Stimulated activated CD4-positive, alpha-beta T cell treated with anti-CD3 and anti-CD28 coated beads, Interleukin-1b, Interleukin-23, amount 100 ng/mL, for 4 hours (primary cell): Measurements from ENCODE around the gene TBL1X.

Experiments used
- DNase-seq, 2 donors: peaks; one replicate each; pipeline ENCODE4 v3.0.0-alpha.2; 2020; ENCODE audit warnings: low read depth in 2 of 2

The TBL1X gene

DNA sequence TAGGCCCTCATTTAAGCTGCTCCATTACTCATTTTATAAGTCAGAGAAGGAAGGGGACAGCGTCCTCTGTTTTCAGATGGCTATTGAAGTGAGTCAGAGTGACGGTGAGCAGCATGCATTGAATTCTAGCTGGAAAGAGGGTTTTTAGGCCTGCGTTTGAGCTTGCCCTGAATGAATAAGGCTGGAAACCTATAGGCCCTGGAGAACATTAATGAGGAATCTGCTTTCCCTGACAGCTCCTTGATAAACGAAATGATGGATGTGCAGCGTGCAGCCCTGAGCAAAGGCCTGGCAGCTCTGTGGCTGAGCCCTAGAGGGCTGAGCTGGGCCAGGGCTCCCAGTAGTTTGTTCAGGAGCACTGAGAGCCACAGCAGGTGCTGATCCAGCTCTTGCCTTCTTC is 33.4 kb downstream of the TBL1X start:
- no peak for DNase-seq

DNA sequence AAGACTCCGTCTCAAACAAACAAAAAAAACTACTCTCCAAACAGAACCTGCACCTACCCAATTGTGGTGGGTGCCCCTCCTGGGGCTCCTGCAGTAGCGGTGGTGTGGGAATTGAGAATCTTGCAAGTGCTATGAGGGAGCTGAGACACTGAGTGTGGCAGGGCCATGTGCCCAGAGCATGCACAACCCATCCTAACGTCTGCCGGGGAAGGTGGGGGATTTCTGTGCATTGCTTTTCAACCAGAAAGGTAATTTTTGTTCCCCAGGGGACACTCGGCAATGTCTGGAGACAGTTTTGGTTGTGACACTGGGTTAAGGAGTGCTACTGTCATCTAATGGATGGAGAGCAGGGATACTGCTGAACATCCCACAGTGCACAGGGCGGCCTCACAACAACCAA is 35.7 kb downstream of the TBL1X start:
- DNase-seq: no peak

DNA sequence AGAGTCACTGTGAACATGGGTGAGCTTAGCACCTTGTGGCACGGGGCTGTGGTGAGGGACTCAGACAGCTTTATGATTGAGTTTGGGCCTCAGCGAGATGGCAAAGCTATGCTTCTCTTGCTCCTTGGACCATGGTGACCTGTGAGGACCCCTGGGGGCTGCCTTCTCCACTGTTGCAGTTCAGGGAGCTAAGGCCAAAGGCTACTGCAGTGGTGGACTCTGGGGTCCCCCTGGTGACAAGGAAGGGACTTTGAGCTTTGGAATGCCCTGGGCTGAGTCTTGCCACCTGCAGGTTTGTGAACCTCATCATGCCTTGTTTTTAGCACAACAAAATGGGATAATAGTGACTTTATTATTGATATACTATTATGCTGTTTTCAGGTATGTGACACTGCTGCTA is 36.5 kb downstream of the TBL1X start:
- no peak for DNase-seq

- no peak for DNase-seq
Observed at GRCh38 chrX:9503261-9503660, 38.4 kb downstream of the TBL1X start.

DNA sequence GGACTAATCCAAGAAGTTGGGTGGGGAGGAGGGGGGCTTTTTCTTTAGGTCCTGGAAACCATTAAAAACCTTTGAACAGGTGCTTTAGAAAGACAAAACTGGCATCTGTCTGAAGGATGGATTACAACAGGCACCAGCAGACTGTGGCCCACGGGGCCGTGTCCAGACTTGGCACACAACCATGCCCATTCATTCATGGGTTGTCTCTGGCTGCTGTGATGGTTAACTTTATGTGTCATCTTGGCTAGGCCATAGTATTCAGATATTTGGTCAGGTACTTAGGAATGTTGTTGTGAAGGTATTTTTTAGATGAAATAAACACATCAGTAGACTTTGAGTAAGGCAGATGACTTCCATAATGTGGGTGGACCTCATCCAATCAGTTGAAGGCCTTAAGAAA is 45.5 kb downstream of the TBL1X start:
- DNase-seq: no peak

- no peak for DNase-seq
Observed at GRCh38 chrX:9510980-9511379, 46.1 kb downstream of the TBL1X start.

DNA sequence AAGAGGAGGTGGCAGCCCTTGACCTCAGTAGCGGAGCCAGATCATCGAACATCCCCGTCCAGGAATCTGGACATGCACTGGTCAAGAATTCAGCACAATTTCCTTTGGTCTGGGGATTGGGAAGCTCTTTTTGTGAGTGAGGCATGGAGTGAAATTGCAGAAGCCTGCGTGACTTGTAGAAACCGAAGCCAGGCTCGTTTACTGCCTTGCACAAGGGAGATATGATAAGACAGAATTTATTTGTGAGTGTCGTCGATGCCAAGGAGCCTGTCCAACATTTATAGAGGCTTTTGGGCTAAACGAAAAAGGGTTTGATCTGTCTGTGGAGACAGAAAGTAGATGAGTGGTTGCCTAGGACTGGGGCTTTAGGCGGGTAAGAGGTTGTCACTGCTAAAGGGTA is 50.6 kb downstream of the TBL1X start:
- no peak for DNase-seq

GRCh38 chrX:9515973-9516538 is 51.2 kb downstream of the TBL1X start:
- DNase-seq: no peak

GRCh38 chrX:9516635-9517034 is 51.8 kb downstream of the TBL1X start:
- no peak for DNase-seq

DNA sequence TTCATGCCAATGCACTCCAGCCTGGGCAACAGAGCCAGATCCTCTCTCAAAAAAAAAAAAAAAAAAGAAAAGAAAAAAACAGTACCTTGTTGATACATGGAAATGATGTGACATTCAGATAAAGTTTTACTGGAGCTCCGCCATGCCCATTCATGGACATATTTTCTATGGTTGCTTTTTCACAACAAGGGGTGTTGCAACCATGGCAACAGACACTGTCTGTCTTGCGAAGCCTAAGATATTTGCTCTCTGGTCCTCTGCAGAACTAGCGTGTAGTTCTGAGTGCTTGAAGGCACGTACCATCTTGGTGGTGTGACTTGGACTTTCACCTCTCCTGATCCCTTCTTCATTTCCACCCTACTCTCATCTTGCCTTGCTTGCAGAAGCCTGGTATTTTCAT is 53.2 kb downstream of the TBL1X start:
- DNase-seq: no peak

GRCh38 chrX:9518889-9519288 is 54.0 kb downstream of the TBL1X start:
- no peak for DNase-seq

GRCh38 chrX:9519546-9520216 is 54.8 kb downstream of the TBL1X start:
- no peak for DNase-seq

DNA sequence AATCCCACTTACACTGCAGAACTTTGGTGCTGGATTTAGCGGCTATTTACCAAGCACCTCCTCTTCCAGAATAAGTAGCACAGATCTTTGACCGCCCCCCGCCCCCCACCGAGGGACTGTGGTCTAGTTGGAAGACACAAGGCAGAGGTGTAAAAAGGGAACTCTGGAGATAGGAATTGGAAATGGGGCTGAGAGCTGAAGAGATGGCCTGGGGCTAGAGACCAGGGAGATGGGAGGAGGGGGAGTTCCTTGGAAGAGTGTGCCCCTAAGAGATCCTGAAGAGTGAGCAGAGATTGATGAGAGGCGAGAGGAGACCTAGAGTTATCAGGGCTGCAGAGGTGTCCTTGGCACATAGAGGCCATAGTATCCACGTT is 55.3 kb downstream of the TBL1X start:
- no peak for DNase-seq

GRCh38 chrX:9522378-9523155 is 57.7 kb downstream of the TBL1X start:
- DNase-seq: no peak

GRCh38 chrX:9525511-9526248 is 60.8 kb downstream of the TBL1X start:
- DNase-seq: no peak

DNA sequence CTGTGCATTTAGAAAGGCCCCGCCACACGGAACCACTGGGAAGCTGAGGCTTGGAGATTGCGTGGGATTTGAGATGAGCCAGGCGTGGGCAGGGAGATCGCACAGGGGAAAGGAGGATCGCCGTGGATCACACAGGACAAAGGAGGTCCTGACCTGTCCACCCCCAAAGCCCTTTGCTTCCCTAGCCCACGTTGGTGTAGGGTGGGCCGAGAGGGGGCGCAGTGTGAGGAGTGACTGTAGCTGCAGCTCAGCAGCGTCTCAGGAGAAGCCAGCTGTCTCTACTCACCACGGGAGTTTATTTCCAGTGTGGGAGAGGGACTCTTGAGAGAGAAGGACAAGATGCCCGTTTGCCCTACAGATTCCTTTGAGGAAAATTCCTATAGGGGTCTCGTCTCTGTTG is 62.1 kb downstream of the TBL1X start:
- no peak for DNase-seq

GRCh38 chrX:9528498-9528897 is 63.6 kb downstream of the TBL1X start:
- DNase-seq: no peak

- no peak for DNase-seq
Observed at GRCh38 chrX:9529223-9529622, 64.4 kb downstream of the TBL1X start.

DNA sequence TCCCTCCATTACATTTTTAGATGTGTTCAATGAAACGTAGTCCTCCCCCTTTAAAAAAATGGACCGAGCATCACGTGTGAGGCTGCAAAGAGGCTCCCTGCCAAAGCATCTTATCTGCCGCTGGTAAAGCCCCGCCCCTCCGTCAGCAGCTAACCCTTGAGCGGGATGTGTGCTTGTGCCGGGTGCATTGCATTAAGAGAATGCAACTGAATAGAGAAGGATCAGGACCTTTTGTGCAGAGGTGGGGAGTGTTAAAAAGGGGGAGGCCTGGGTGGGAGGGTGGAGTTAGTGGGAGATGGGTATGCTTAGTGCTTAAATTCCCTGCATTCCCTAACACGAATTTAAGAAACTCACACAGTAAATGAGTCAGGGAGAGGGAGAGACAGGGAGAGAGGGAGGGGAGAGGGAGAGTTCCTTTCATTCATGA is 66.0 kb downstream of the TBL1X start:
- DNase-seq: peak; percentile 8 to 28

DNA sequence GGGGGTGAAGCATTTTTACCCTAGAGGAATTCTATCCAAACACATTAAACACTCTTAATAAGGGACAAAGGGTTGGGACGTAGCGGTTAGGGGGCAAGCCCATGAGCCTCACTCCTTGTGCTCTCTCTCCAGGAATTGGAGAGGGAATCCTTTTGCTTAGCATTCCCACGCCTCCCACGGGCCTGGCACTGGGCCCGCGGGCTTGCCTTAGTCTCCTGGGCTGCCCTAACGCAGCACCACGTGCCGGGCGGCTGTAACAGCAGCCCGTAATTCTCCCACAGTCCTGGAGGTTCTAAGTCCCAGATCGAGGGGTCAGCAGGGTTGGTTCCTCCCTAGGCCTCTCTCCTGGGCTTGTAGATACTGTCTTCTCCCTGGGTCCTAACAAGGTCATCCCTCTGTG is 67.5 kb downstream of the TBL1X start:
- no peak for DNase-seq

DNA sequence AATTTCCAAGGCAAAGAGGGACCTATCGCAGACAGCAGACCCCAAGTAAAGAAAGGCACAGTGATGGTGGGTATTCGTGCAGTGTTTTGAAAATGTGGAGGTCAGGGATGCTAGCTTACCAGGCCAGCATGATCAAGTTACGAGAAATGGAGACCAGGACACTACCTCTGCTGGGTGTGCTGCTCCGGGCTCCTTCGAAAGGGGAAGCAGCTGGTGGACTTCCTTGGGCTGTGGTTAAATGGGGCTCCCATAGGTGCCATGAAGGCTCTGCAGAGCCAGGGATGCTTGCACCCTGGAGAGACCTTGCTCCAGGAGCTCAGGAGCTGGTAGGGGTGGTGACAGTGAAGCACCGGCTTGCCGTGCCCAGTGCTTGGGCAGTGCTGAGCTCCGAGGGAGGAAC is 68.8 kb downstream of the TBL1X start:
- no peak for DNase-seq

DNA sequence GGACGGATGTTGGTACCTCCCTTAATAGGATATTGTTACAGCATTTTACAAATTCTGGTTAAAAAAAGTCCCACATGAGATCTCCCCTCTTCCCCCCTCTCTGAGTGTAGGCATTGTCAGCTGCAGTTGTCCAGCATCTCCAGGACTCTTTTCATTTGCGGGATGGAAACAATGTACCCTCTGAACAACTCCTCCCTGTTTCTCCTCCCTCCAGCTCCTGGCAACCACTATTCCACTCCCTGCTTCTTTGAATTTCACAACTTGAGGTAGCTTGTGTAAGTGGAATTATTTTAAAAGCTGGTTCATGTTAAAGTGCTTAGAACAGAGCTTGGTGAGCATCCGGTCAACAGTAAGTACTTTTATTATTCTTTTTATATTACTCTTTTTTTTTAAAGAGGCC is 69.8 kb downstream of the TBL1X start:
- DNase-seq: no peak

GRCh38 chrX:9535101-9535500 is 70.2 kb downstream of the TBL1X start:
- DNase-seq: no peak
